BE2C (cell line): ENCODE measurements around the gene CC2D1A.

Experiments used
- DNase-seq: peaks from one replicate; pipeline ENCODE4 v3.0.0-alpha.2; 2020
- H3K27me3 ChIP-seq: fragments of 250-450 bp; sonication (Bioruptor Pico); 2 replicates; pipeline ENCODE4 v1.5.1; 2020; ENCODE audit warnings: mild to moderate bottlenecking
- H3K36me3 ChIP-seq: fragments of 250-450 bp; sonication (Bioruptor Pico); 2 replicates; pipeline ENCODE4 v1.5.1; 2020; ENCODE audit warnings: mild to moderate bottlenecking
- H3K4me1 ChIP-seq: fragments of 250-450 bp; sonication (Bioruptor Pico); 2 replicates; pipeline ENCODE4 v1.5.1; 2020
- H3K4me3 ChIP-seq: 2 replicates; pipeline ENCODE4 v1.5.1; 2011; ENCODE audit warnings: low read depth, low read length
- H3K9me3 ChIP-seq: fragments of 250-450 bp; sonication (Bioruptor Pico); 2 replicates; pipeline ENCODE4 v1.5.1; 2020
- TF ChIP-seq, protein P1 (sequence below): IDR thresholded peaks from 2 replicates; pipeline ENCODE4 v1.5.1; 2012; ENCODE audit warnings: mild to moderate bottlenecking, low read depth, low read length

Gene CC2D1A

DNA sequence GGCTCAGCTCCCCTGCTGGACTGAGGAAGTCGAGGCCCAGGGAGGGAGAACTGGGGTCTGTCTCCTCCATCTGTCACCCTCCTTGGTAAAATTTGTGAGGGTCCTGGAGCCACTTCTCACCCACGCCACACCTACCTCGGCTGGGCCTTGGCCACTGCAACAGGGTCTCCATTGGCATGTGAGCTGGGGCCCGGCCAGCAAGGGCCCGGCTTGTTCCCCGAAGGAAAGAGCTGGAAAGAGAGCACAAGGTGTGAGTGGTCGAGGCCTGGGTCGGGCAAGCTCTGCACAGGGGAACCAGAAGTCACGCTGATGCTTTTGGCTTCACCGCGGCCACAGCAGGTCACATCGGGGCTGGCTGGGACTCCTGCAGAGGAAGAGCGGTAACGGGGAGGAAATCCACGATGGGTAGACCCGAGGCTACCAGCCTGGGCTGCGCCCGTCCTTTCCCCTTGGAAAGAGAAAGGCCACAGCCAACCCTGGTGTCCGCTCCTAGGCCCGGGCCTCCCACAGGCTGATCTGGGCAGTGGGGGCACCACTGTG is 20.1 kb upstream of the CC2D1A start:
- TF ChIP-seq, protein P1, sequence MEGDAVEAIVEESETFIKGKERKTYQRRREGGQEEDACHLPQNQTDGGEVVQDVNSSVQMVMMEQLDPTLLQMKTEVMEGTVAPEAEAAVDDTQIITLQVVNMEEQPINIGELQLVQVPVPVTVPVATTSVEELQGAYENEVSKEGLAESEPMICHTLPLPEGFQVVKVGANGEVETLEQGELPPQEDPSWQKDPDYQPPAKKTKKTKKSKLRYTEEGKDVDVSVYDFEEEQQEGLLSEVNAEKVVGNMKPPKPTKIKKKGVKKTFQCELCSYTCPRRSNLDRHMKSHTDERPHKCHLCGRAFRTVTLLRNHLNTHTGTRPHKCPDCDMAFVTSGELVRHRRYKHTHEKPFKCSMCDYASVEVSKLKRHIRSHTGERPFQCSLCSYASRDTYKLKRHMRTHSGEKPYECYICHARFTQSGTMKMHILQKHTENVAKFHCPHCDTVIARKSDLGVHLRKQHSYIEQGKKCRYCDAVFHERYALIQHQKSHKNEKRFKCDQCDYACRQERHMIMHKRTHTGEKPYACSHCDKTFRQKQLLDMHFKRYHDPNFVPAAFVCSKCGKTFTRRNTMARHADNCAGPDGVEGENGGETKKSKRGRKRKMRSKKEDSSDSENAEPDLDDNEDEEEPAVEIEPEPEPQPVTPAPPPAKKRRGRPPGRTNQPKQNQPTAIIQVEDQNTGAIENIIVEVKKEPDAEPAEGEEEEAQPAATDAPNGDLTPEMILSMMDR: no peak
- Histone ChIP-seq H3K9me3 (no peaks in the 10 kb centered on the region), H3K4me1 (peaks cover 8% of the 10 kb centered on the region), H3K36me3 (no peaks in the 10 kb centered on the region), H3K4me3 (no peak overlapping the region), H3K27me3 (no peaks in the 10 kb centered on the region)
- no peak for DNase-seq

DNA sequence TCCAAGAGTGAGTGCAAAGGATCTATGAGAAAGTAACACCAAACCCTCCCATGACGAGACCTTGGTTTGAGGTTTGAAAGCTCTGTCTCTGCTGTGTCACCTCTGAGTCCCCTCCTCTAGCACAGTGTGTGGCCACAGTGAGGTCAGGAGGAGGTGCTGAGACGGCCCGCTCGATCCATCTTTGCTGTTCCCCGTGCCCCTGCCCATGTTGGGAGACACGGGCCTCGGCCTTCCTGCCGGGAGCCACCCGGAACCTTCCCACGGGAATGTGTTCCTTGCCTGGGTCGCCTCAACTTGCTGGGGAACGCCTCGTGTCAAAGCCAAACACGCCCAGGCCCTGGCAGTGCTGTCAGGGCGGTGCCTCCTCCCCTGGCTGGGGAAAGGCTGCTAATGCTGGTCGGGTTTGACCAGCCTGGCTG is 19.0 kb upstream of the CC2D1A start:
- Histone ChIP-seq H3K9me3 (no peaks in the 10 kb centered on the region), H3K36me3 (no peaks in the 10 kb centered on the region), H3K4me1 (no peaks in the 10 kb centered on the region; the same call in 1 of the 2 replicates), H3K4me3 (no peak overlapping the region), H3K27me3 (no peaks in the 10 kb centered on the region)
- TF ChIP-seq, protein P1: no peak
- no peak for DNase-seq

DNA sequence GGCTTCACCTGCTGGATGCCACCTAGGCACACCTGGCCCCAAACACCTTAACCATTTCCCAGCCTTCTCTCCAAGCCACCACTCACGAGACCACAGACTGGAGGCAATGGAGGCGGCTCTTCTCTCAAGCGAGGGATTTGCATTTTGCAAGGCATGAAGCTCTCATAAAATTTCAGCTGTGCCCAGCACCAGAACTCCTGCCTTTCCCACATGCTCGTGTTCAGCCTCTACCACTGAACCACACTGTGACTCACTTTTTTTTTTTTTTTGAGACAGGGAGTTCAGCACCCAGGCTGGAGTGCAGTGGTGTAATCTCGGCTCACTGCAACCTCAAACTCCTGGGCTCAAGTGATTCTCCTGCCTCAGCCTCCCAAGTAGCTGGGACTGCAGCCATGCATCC is 18.5 kb upstream of the CC2D1A start:
- no peak for DNase-seq
- TF ChIP-seq, protein P1: no peak
- Histone ChIP-seq H3K4me1 (no peaks in the 10 kb centered on the region; the same call in 1 of the 2 replicates), H3K27me3 (no peaks in the 10 kb centered on the region), H3K9me3 (no peaks in the 10 kb centered on the region), H3K4me3 (no peak overlapping the region), H3K36me3 (no peaks in the 10 kb centered on the region)

DNA sequence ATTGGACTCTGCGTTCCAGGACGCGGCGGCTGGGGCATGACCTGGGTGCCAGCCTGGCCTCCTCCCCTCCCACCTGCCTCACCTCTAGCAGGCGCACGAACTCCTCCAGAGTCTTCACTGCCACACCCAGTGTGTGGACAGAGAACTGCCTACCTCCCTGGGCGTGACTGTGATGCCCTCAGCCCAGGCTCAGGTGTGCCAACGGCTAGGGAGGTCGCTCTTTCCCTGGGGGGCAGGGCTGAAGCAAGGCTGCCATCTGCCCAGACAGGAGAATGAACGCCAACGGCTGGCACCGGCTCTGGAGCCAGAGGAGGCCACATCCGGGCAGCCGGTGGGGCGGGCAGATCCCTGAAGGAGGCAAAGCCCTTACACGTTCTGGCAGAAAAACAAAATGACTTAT is 17.7 kb upstream of the CC2D1A start:
- Histone ChIP-seq H3K4me3 (no peak overlapping the region), H3K4me1 (no peaks in the 10 kb centered on the region; the same call in 1 of the 2 replicates), H3K36me3 (no peaks in the 10 kb centered on the region), H3K27me3 (no peaks in the 10 kb centered on the region), H3K9me3 (no peaks in the 10 kb centered on the region)
- TF ChIP-seq, protein P1: no peak
- no peak for DNase-seq

DNA sequence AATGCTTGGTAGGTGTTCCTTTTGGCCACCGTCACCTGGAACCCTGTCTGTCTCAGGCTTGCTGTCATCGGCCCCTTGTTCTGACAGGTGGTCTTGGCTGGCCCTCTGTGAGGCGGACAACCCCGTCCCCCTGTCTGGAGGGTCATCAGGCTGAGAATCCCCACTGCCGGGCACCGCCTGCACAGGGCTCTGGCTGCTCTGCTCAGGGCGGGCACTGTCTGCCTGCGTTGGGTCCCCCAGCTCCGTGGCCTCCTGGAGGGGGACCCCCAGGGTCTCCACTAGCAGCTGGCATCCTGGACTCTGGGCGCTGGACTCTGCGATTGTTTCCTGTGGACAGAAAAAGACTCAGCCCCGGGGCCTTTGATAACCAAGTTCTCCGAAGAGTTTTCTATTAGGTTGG is 15.9 kb upstream of the CC2D1A start:
- H3K27me3 ChIP-seq: no peaks in the 10 kb centered on the region
- H3K36me3 ChIP-seq: no peaks in the 10 kb centered on the region
- no peaks in the 10 kb centered on the region for H3K4me1 ChIP-seq
- no peaks in the 10 kb centered on the region for H3K9me3 ChIP-seq
- TF ChIP-seq, protein P1: no peak
- no peak overlapping the region for H3K4me3 ChIP-seq
- no peak for DNase-seq

DNA sequence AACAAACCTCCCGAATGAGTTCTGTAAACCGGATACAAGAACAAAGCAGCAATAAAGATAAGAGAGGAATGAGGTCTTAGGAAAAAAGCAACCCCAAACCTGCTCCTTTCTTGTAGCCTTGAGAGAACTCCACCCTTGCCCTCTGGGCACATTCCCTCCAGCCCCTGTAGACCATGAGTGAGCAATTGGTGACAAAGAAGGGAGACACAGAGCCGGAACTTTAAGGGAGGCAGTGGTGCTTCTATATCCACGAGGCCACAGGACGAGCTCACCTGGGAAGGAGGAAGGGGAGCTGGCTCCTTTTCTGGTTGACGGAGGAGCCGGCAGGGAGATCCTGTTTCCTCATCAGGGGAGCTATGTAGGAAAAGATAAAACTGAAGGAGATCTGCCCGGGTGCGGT is 13.1 kb upstream of the CC2D1A start:
- Histone ChIP-seq H3K9me3 (no peaks in the 10 kb centered on the region), H3K27me3 (no peaks in the 10 kb centered on the region), H3K4me3 (no peak overlapping the region), H3K36me3 (no peaks in the 10 kb centered on the region), H3K4me1 (no peaks in the 10 kb centered on the region)
- TF ChIP-seq, protein P1: no peak
- no peak for DNase-seq
